ENCODE data around the gene RGS19. TPM values are rescaled to one million over a fixed set of nuclear protein-coding genes. Genes with fewer than 3 reads are reported as not detected.

RGS19 gene
- total RNA-seq, 4 donors from 2014 or later = 4.6 to 38.8 (median 6.7) TPM

DNA sequence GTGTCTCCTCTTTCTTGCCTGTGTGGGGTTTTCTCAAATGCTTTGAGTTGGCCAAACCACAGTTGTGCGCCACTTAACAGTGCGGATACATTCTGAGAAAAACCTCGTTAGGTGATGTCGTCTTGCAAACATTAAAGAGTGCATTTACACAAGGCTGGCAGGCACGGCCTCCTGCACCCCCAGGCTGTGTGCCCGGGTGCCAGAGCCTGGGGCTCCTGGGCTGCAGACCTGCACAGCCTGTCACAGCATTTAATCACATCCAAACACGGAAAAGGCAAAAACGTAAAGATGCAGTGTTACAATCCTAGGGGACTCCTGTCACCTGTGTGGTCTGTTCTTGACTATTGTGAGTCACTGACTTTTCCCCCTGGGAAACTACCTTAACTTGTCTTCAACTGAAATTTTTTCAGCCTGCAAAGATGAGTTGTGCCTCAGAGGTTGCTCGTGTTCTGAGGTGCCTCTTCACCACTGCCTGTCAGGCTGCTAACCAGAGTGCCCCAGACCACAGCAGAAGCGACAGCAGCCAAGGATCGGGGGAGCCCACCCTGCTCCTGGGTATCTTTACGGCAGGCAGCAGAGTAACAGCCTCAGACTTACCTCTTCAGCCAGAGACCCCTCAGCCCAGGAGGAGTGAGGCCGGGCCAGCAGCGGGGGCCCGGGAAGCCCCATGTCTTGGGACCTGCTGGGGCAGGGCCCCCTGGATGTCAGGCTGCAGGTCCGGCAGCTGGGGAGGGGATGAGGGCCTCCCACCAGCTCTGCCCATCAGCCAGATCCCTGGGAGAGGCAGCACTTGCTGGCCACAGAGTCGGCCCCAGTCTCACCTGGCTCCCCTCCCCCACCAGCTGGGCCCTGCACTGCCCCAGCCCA lies 44.0 kb downstream of the RGS19 start:
- Histone ChIP-seq H3K36me3 (no peaks in the 10 kb centered on the region), H3K27me3 (peaks cover 0 to 21% of the 10 kb centered on the region in 2 donors), H3K4me3 (no peak overlapping the region), H3K4me1 (peaks cover 0 to 16% of the 10 kb centered on the region in 2 donors), H3K9me3 (no peaks in the 10 kb centered on the region), H3K27ac (no peak overlapping the region)
- DNase-seq = no peak
- intact Hi-C loops (cut with DNase I; ENCODE audit: low total_unique reads) = no loop called here
- TF ChIP-seq, protein P1, sequence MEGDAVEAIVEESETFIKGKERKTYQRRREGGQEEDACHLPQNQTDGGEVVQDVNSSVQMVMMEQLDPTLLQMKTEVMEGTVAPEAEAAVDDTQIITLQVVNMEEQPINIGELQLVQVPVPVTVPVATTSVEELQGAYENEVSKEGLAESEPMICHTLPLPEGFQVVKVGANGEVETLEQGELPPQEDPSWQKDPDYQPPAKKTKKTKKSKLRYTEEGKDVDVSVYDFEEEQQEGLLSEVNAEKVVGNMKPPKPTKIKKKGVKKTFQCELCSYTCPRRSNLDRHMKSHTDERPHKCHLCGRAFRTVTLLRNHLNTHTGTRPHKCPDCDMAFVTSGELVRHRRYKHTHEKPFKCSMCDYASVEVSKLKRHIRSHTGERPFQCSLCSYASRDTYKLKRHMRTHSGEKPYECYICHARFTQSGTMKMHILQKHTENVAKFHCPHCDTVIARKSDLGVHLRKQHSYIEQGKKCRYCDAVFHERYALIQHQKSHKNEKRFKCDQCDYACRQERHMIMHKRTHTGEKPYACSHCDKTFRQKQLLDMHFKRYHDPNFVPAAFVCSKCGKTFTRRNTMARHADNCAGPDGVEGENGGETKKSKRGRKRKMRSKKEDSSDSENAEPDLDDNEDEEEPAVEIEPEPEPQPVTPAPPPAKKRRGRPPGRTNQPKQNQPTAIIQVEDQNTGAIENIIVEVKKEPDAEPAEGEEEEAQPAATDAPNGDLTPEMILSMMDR (IDR thresholded peaks at IDR 0.05) = no peak
- TF ChIP-seq POLR2A (IDR thresholded peaks at IDR 0.05) = no peak

DNA sequence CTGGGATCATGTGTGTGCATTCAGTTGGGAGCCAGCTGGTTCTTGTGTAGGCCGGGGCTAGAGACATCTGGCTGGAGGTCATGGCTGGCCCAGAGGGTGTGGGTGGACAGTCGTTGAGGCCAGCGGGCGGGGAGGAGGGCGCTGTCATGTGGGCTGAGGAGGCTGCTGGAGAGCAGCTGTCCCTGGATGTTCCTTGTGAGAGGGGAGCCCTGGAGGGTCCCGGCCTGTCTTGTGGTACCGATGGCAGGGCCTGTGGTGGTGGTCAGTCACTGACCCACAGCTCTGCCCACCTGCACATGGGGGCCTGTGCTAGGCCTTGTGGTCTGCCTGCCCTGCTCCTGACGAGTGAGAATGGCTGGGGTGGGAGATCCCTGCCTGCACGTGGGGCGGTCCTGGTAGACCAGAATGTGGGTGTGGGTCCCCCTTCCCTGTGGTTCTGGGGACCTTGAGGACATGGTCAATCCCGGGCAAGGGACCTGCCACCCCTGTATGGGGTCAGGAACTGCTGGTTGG lies 45.3 kb downstream of the RGS19 start:
- no peaks in the 10 kb centered on the region for H3K9me3 ChIP-seq
- H3K4me1 ChIP-seq = peaks cover 0 to 13% of the 10 kb centered on the region in 2 donors
- H3K4me3 ChIP-seq = no peak overlapping the region
- peaks cover 0 to 12% of the 10 kb centered on the region in 2 donors for H3K27me3 ChIP-seq
- DNase-seq = no peak
- intact Hi-C loops (cut with DNase I; ENCODE audit: low total_unique reads) = no loop called here
- no peaks in the 10 kb centered on the region for H3K36me3 ChIP-seq
- H3K27ac ChIP-seq = no peak overlapping the region
- TF ChIP-seq, protein P1 (IDR thresholded peaks at IDR 0.05) = no peak
- no peak for TF ChIP-seq POLR2A (IDR thresholded peaks at IDR 0.05)

DNA sequence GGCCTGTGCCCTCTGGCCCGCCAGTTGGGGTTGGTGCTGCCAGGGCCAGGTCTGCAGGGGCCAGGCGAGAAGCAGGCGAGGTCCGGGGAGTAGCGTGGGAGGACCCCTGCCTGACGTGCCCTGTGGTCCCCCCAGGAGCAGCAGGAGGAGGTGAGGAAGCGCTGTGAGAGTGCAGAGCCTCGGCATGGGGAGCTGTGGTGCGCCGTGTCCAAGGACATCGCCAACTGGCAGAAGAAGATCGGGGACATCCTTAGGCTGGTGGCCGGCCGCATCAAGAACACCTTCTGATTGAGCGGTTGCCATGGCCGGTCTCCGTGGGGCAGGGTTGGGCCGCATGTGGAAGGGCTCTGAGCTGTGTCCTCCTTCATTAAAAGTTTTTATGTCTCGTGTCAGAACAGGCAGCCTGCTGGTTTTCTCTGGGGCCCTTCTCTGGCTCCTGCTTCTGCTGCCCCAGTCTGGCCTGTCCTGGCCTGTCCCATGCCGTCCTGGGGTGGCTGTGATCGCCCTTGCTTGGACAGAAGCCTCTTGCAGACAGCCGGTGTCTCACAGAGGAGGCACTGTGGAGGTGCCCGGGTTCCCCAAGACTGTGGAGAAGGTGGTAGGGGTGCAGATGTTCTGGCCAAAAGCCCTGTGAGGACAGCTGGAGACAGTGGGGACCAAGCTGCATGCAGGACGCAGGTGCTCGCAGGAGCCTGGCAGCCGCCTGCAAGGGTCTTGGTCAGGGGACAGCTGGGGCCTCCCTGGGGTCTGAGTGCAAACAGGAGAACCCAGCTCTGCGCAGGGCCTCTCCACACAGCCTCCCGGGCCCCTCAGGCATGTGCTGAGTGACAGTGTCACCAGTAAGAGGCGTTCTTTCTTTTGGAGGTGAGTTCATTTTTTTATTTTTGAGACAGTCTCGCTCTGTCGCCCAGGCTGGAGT lies 46.4 kb downstream of the RGS19 start:
- no peaks in the 10 kb centered on the region for H3K9me3 ChIP-seq
- peaks cover 0 to 3% of the 10 kb centered on the region in 2 donors for H3K4me1 ChIP-seq
- intact Hi-C loops (cut with DNase I; ENCODE audit: low total_unique reads) = no loop called here
- no peak for DNase-seq
- TF ChIP-seq, protein P1 (IDR thresholded peaks at IDR 0.05) = no peak
- H3K27ac ChIP-seq = no peak overlapping the region
- H3K36me3 ChIP-seq = no peaks in the 10 kb centered on the region
- H3K27me3 ChIP-seq = peaks cover 0 to 10% of the 10 kb centered on the region in 2 donors
- no peak overlapping the region for H3K4me3 ChIP-seq

DNA sequence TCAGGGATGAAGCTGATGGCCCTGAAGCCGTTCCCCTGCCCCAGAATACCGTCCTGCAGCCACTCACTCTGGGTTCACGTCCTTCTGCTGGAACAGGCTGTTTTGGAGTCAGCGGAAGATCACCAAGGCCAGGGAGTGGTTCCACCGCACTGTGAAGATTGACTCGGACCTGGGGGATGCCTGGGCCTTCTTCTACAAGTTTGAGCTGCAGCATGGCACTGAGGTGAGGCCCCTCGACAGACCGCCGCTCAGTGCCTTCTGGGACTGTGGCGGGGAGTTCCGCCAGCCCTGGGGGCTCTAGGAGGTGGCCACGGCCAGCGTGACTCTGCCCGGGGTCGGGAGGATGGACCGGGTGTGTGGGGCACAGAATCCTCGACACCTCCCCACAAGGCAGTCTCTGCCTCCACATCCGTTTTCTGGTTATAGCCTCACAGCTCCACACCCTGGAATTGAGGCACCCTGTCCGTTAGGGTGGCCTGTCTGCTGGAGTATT lies 47.5 kb downstream of the RGS19 start:
- no peak for DNase-seq
- H3K4me1 ChIP-seq = no peaks in the 10 kb centered on the region
- intact Hi-C loops (cut with DNase I; ENCODE audit: low total_unique reads) = no loop called here
- no peaks in the 10 kb centered on the region for H3K27me3 ChIP-seq
- no peaks in the 10 kb centered on the region for H3K36me3 ChIP-seq
- TF ChIP-seq POLR2A (IDR thresholded peaks at IDR 0.05) = no peak
- TF ChIP-seq, protein P1 (IDR thresholded peaks at IDR 0.05) = no peak
- no peaks in the 10 kb centered on the region for H3K9me3 ChIP-seq
- no peak overlapping the region for H3K27ac ChIP-seq
- H3K4me3 ChIP-seq = no peak overlapping the region
